Uterus (tissue), 2 donors: ENCODE results near the gene SGK1.

Source experiments
- CTCF ChIP-seq, 4 experiments: fragments of 200-600 bp in 2 of 4; fragments of 450-650 bp in 2 of 4; sonication (generic) in 2 of 4; IDR thresholded peaks; one replicate each; pipeline ENCODE4 v1.5.1; 2016 to 2019; ENCODE audit warnings: antibody characterized with exemption in 4 of 4, mild to moderate bottlenecking in 2 of 4, moderate library complexity in 1 of 4
- POLR2A ChIP-seq, 2 donors: fragments of 450-650 bp; IDR thresholded peaks; one replicate each; pipeline ENCODE4 v1.6.1; 2016; ENCODE audit warnings: antibody characterized with exemption in 2 of 2, mild to moderate bottlenecking in 1 of 2, moderate library complexity in 1 of 2

DNA sequence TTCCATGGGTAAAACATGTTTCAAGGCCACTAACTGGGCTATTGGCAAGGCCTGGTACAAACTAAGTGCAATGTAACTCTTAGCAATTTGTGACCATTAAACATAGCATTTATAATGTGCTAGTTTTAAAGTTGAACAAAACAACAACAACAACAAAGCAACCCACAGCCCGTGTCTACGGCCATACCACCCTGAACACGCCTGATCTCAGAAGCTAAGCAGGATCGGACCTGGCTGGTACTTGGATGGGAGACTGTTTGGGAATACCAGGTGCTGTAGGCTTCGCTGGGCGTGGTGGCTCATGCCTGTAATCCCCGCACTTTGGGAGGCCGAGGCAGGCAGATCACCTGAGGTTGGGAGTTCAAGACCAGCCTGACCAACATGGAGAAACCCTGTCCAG lies 61.0 kb downstream of the SGK1 start:
- no peak for TF ChIP-seq CTCF (IDR thresholded peaks at IDR 0.05)
- TF ChIP-seq POLR2A (IDR thresholded peaks at IDR 0.05): no peak
